Endodermal cell (in vitro differentiated cells): ENCODE results near the gene PRKCA. TPM values are rescaled to one million over a fixed set of nuclear protein-coding genes. Genes with fewer than 3 reads are reported as not detected.

ENCODE experiments used
- DNase-seq: peaks from one replicate; pipeline ENCODE4 v3.0.0-alpha.2; 2017
- H3K27ac ChIP-seq: 2 replicates; pipeline ENCODE4 v1.5.1; 2013; ENCODE audit warnings: mild to moderate bottlenecking, low read depth, low read length, moderate library complexity
- H3K27me3 ChIP-seq: 2 replicates; pipeline ENCODE4 v1.6.1; 2013; ENCODE audit warnings: mild to moderate bottlenecking, low read length, moderate library complexity; ENCODE audit not compliant: insufficient read depth, control insufficient read depth, poor library complexity, severe bottlenecking
- H3K36me3 ChIP-seq: 2 replicates; pipeline ENCODE4 v1.7.0; 2013; ENCODE audit warnings: mild to moderate bottlenecking, low read length, moderate library complexity; ENCODE audit not compliant: control insufficient read depth, insufficient read depth
- H3K4me1 ChIP-seq: one replicate; pipeline ENCODE4 v1.7.0; 2013; ENCODE audit warnings: low read length; ENCODE audit not compliant: control insufficient read depth, insufficient read depth
- H3K4me3 ChIP-seq: 2 replicates; pipeline ENCODE4 v1.5.1; 2013; ENCODE audit warnings: mild to moderate bottlenecking, low read length, moderate library complexity
- H3K9ac ChIP-seq: 2 replicates; pipeline ENCODE4 v1.6.1; 2013; ENCODE audit warnings: mild to moderate bottlenecking, low read length, moderate library complexity; ENCODE audit not compliant: poor library complexity, severe bottlenecking; ENCODE audit errors: extremely low read depth
- H3K9me3 ChIP-seq: 2 replicates; pipeline ENCODE4 v1.6.1; 2013; ENCODE audit warnings: mild to moderate bottlenecking, low read length, moderate library complexity; ENCODE audit not compliant: control insufficient read depth
- H3K27ac Mint-ChIP-seq: 2 replicates; pipeline ENCODE4 v1.8.0; 2020; ENCODE audit warnings: mixed read lengths
- H3K27me3 Mint-ChIP-seq: 2 replicates; pipeline ENCODE4 v1.8.0; 2021; ENCODE audit warnings: mild to moderate bottlenecking, mixed read lengths; ENCODE audit not compliant: insufficient read depth
- H3K36me3 Mint-ChIP-seq: 2 replicates; pipeline ENCODE4 v1.8.0; 2020; ENCODE audit warnings: low read depth, mixed read lengths
- H3K4me1 Mint-ChIP-seq: 2 replicates; pipeline ENCODE4 v1.8.0; 2020; ENCODE audit warnings: mixed read lengths
- H3K4me3 Mint-ChIP-seq: 2 replicates; pipeline ENCODE4 v1.8.0; 2020; ENCODE audit warnings: mild to moderate bottlenecking, moderate library complexity, mixed read lengths
- H3K9me3 Mint-ChIP-seq: 2 replicates; pipeline ENCODE4 v1.8.0; 2020; ENCODE audit warnings: mild to moderate bottlenecking, mixed read lengths
- WGBS, 2 experiments: methylation state at CpG; one replicate each; pipeline versions ENCODE4 v1.1.5 to v1.1.7; 2013; ENCODE audit warnings: missing lambda C conversion rate in 2 of 2, mixed read lengths in 1 of 2; ENCODE audit not compliant: insufficient coverage in 1 of 2, insufficient read length in 1 of 2; 5-methylcytosine and 5-hydroxymethylcytosine counted together
- total RNA-seq, 2 donors: library from RNA; stranded (reverse); fragmentation: NEBNext Ultra II Directional in 1 of 2; extraction: Animal tissue kit (Norgen Biotek cat#: 25700) in 1 of 2; gene quantifications; 2 replicates in 1 of 2; 3 replicates in 1 of 2; pipeline ENCODE4 v1.2.1, GENCODE V29; 2021
- TF ChIP-seq, protein P1 (sequence below): fragments of 200-600 bp; sonication (generic); conservative IDR thresholded peaks from 2 replicates; pipeline ENCODE4 v1.5.0; 2021; ENCODE audit warnings: antibody characterized with exemption, mild to moderate bottlenecking

Gene PRKCA
- total RNA-seq, 2 donors from 2014 or later, result 8.7 to 14.6 TPM

DNA sequence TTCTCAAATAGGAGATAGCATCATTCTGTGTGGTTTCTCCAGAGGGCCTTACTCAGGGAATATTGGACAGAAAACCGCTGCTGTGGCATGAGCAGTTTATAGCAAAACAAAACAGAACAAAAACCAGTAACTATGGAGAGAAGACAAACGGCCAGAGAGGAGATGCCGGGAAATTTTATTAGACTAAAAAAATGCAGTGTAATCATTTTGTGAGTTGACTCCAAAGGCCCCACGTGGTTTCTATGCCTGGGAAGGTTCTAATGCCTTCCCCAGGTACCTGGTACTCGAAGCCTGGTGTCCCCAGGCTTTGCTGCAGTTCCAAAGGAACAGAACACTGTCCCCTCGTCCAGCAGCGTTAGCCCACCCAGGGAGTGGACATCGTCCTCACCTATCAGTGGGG, 519.6 kb downstream of the PRKCA start:
- WGBS, 2 experiments, result 76 to 86% methylated on average over 5 to 6 of the region's 8 CpGs

DNA sequence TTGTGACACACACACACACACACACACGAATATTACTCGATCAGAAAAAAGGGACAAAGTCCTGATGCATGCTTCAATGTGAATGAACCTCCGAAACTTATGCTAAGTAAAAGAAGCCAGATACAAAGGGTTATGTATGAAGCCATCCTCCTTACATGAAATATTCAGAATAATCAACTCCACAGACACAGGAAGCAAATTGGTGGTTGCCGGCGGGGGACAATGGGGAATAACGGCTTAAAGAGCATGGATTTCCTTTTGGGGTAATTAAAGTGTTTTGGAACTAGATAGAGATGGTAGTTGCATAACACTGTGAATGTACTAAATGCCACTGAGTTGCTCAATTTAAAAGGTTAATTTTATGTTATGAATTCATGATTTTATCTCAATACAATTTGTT, 524.4 kb downstream of the PRKCA start:
- H3K27ac Mint-ChIP-seq, result no peak overlapping the region
- WGBS, 2 experiments, result 88 to 94% methylated on average over 3 to 6 of the region's 6 CpGs
- H3K36me3 ChIP-seq, result no peaks in the 10 kb centered on the region
- H3K4me1 ChIP-seq, result peaks cover 9% of the 10 kb centered on the region
- no peaks in the 10 kb centered on the region for H3K9me3 ChIP-seq
- no peak overlapping the region for H3K4me3 Mint-ChIP-seq
- H3K4me1 Mint-ChIP-seq, result peaks cover 12% of the 10 kb centered on the region
- DNase-seq, result no peak
- TF ChIP-seq, protein P1, sequence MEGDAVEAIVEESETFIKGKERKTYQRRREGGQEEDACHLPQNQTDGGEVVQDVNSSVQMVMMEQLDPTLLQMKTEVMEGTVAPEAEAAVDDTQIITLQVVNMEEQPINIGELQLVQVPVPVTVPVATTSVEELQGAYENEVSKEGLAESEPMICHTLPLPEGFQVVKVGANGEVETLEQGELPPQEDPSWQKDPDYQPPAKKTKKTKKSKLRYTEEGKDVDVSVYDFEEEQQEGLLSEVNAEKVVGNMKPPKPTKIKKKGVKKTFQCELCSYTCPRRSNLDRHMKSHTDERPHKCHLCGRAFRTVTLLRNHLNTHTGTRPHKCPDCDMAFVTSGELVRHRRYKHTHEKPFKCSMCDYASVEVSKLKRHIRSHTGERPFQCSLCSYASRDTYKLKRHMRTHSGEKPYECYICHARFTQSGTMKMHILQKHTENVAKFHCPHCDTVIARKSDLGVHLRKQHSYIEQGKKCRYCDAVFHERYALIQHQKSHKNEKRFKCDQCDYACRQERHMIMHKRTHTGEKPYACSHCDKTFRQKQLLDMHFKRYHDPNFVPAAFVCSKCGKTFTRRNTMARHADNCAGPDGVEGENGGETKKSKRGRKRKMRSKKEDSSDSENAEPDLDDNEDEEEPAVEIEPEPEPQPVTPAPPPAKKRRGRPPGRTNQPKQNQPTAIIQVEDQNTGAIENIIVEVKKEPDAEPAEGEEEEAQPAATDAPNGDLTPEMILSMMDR, result no peak
- H3K36me3 Mint-ChIP-seq, result no peaks in the 10 kb centered on the region
- H3K27me3 Mint-ChIP-seq, result peaks cover 6% of the 10 kb centered on the region
- H3K9me3 Mint-ChIP-seq, result no peaks in the 10 kb centered on the region
- H3K27me3 ChIP-seq, result peaks cover under 1% of the 10 kb centered on the region
- no peak overlapping the region for H3K4me3 ChIP-seq
- H3K9ac ChIP-seq, result no peak overlapping the region
- H3K27ac ChIP-seq, result no peak overlapping the region

More for the DNA sequence above, 519.6 kb downstream of the PRKCA start:
- Mint-ChIP-seq H3K27me3 (peaks cover 2% of the 10 kb centered on the region), H3K27ac (no peak overlapping the region), H3K4me3 (no peak overlapping the region), H3K9me3 (peaks cover 15% of the 10 kb centered on the region), H3K36me3 (no peaks in the 10 kb centered on the region), H3K4me1 (no peaks in the 10 kb centered on the region)
- DNase-seq, result no peak
- Histone ChIP-seq H3K27ac (no peak overlapping the region), H3K9me3 (peaks cover 12% of the 10 kb centered on the region), H3K27me3 (no peaks in the 10 kb centered on the region), H3K9ac (no peak overlapping the region), H3K4me1 (no peaks in the 10 kb centered on the region), H3K4me3 (no peak overlapping the region), H3K36me3 (no peaks in the 10 kb centered on the region)
- TF ChIP-seq, protein P1, result no peak

DNA sequence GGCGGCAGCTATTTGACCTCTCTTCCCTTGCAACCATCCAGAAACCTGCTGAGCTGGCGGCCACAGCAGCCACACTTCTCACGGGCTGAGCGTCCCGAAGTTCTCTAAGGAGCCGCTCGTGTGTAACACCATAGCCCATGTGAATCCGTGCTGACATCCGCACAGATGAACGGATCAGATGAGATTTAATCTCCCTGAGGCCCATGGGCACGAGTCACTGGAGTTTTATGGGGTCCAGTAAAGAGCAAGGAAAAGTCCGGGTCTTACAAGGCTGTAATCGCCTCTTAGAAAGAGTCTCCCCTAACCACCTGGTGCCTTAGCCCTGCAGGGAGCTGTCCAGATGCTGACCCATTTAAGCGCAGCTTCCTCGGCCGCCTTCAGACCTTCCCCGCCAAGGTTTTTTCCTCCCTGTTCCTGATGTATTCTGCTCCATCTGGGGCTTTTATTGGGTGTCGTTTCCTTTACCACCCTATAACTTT, 527.0 kb downstream of the PRKCA start:
- Histone ChIP-seq H3K36me3 (no peaks in the 10 kb centered on the region), H3K27ac (peak overlapping the region; percentile 26), H3K4me1 (peaks cover 9% of the 10 kb centered on the region), H3K27me3 (peaks cover 23% of the 10 kb centered on the region), H3K4me3 (no peak overlapping the region), H3K9ac (no peak overlapping the region), H3K9me3 (no peaks in the 10 kb centered on the region)
- DNase-seq, result peak; percentile 94
- Mint-ChIP-seq H3K27me3 (peaks cover 29% of the 10 kb centered on the region), H3K36me3 (no peaks in the 10 kb centered on the region), H3K9me3 (no peaks in the 10 kb centered on the region), H3K27ac (no peak overlapping the region), H3K4me1 (peaks cover 12% of the 10 kb centered on the region), H3K4me3 (no peak overlapping the region)
- WGBS, 2 experiments, result 3 to 17% methylated on average over 17 to 18 of the region's 18 CpGs
- TF ChIP-seq, protein P1, result no peak
